WI38 (cell line): Measurements from ENCODE around the gene ZNF341.

Source experiments
- H3K4me3 ChIP-seq: 2 replicates; pipeline ENCODE4 v1.5.1; 2011; ENCODE audit warnings: low read depth, mild to moderate bottlenecking, control low read depth, low read length
- CTCF ChIP-seq: IDR thresholded peaks from 2 replicates; pipeline ENCODE4 v1.5.1; 2012; ENCODE audit warnings: low read depth, mild to moderate bottlenecking, control low read depth, low read length

ZNF341 gene

GRCh38 chr20:33810885-33811775 lies 79.3 kb downstream of the ZNF341 start, which contains the start of gene CHMP4B:
Gene CHMP4B (plus strand): TSS chr20:33811348. CDS start chr20:33811469, 121 bp downstream.
- peak within 1 kb of the TSS; percentile 94 for H3K4me3 ChIP-seq
- no peak for TF ChIP-seq CTCF

- no peak for TF ChIP-seq CTCF
- peak overlapping the region; percentile 94 for H3K4me3 ChIP-seq
These were observed 80.0 kb downstream of the ZNF341 start for GRCh38 chr20:33811776-33812151.

GRCh38 chr20:33812152-33812849 lies 80.5 kb downstream of the ZNF341 start:
- TF ChIP-seq CTCF: no peak
- peak overlapping the region; percentile 94 for H3K4me3 ChIP-seq

- no peak for TF ChIP-seq CTCF
- H3K4me3 ChIP-seq: peak overlapping the region; percentile 94
These were observed 81.2 kb downstream of the ZNF341 start for GRCh38 chr20:33812908-33813462.

- TF ChIP-seq CTCF: no peak
- no peak overlapping the region for H3K4me3 ChIP-seq
These were observed 82.5 kb downstream of the ZNF341 start for GRCh38 chr20:33814238-33814712.

GRCh38 chr20:33815671-33816070 lies 83.9 kb downstream of the ZNF341 start:
- no peak overlapping the region for H3K4me3 ChIP-seq
- TF ChIP-seq CTCF: no peak
